HEK293T (cell line): ENCODE data around the gene CAPN15.

Experiments used
- CTCF ChIA-PET: fragments of 350-600 bp; formaldehyde crosslinking; extraction: SDS; loops from one replicate; lab custom pipeline; 2021; ENCODE audit warnings: antibody characterized with exemption, inconsistent platforms; lab: Yijun Ruan, JAX
- POLR2A ChIA-PET: fragments of 350-600 bp; formaldehyde crosslinking; extraction: SDS; loops from one replicate; lab custom pipeline; 2020; ENCODE audit warnings: antibody characterized with exemption, inconsistent platforms; lab: Yijun Ruan, JAX
- DNase-seq: peaks from one replicate; pipeline ENCODE4 v3.0.0; 2012; ENCODE audit warnings: mixed read lengths; ENCODE audit errors: extremely low spot score
- ARNT ChIP-seq: fragments of 450-650 bp; IDR thresholded peaks from 2 replicates; pipeline ENCODE4 v1.6.1; 2017; ENCODE audit warnings: mild to moderate bottlenecking
- BHLHE40 ChIP-seq: fragments of 450-650 bp; IDR thresholded peaks from 2 replicates; pipeline ENCODE4 v1.6.1; 2016; ENCODE audit warnings: mild to moderate bottlenecking, moderate library complexity, borderline replicate concordance
- CTBP1 ChIP-seq: fragments of 450-650 bp; IDR thresholded peaks from 2 replicates; pipeline ENCODE4 v1.6.1; 2016; ENCODE audit warnings: borderline replicate concordance
- ELF4 ChIP-seq: fragments of 450-650 bp; IDR thresholded peaks from 2 replicates; pipeline ENCODE4 v1.6.1; 2017; ENCODE audit warnings: antibody characterized with exemption
- FOXA1 ChIP-seq: fragments of 450-650 bp; IDR thresholded peaks from 2 replicates; pipeline ENCODE4 v1.6.1; 2016; ENCODE audit warnings: mild to moderate bottlenecking
- FOXK2 ChIP-seq: fragments of 450-650 bp; IDR thresholded peaks from 2 replicates; pipeline ENCODE4 v1.6.1; 2016; ENCODE audit warnings: mild to moderate bottlenecking
- FOXM1 ChIP-seq: fragments of 450-650 bp; IDR thresholded peaks from 2 replicates; pipeline ENCODE4 v1.6.1; 2017; ENCODE audit warnings: mild to moderate bottlenecking, borderline replicate concordance
- HDGF ChIP-seq: fragments of 450-650 bp; IDR thresholded peaks from 2 replicates; pipeline ENCODE4 v1.6.1; 2017; ENCODE audit warnings: antibody characterized with exemption, borderline replicate concordance
- L3MBTL2 ChIP-seq: fragments of 450-650 bp; conservative IDR thresholded peaks from 2 replicates; pipeline ENCODE4 v1.6.1; 2016; ENCODE audit warnings: mild to moderate bottlenecking
- LEF1 ChIP-seq: fragments of 450-650 bp; IDR thresholded peaks from 2 replicates; pipeline ENCODE4 v1.6.1; 2017; ENCODE audit warnings: mild to moderate bottlenecking, borderline replicate concordance
- NFRKB ChIP-seq: fragments of 450-650 bp; IDR thresholded peaks from 2 replicates; pipeline ENCODE4 v1.6.1; 2016; ENCODE audit warnings: mild to moderate bottlenecking, moderate library complexity
- PKNOX1 ChIP-seq: fragments of 450-650 bp; IDR thresholded peaks from 2 replicates; pipeline ENCODE4 v1.6.1; 2016
- SP1 ChIP-seq: fragments of 450-650 bp; IDR thresholded peaks from 2 replicates; pipeline ENCODE4 v1.6.1; 2017
- SUZ12 ChIP-seq: fragments of 450-650 bp; IDR thresholded peaks from 2 replicates; pipeline ENCODE4 v1.6.1; 2016; ENCODE audit warnings: mild to moderate bottlenecking
- TARDBP ChIP-seq: fragments of 450-650 bp; IDR thresholded peaks from 2 replicates; pipeline ENCODE4 v1.6.1; 2016
- ZNF384 ChIP-seq: fragments of 450-650 bp; IDR thresholded peaks from 2 replicates; pipeline ENCODE4 v1.6.1; 2016

Gene CAPN15

GRCh38 chr16:549544-550263, 22.2 kb downstream of the CAPN15 start:
- ChIA-PET POLR2A (no interaction called here), CTCF (no interaction called here)
- TF ChIP-seq ZNF384: no peak
- no peak for TF ChIP-seq ARNT
- no peak for TF ChIP-seq LEF1
- TF ChIP-seq PKNOX1: no peak
- no peak for TF ChIP-seq FOXM1
- no peak for TF ChIP-seq HDGF
- no peak for TF ChIP-seq NFRKB
- no peak for TF ChIP-seq L3MBTL2
- no peak for TF ChIP-seq TARDBP
- no peak for TF ChIP-seq FOXK2
- TF ChIP-seq BHLHE40: no peak
- TF ChIP-seq SUZ12: no peak
- TF ChIP-seq SP1: no peak
- TF ChIP-seq CTBP1: no peak
- TF ChIP-seq ELF4: no peak
- no peak for TF ChIP-seq FOXA1
- DNase-seq: no peak

GRCh38 chr16:551210-551609, 23.7 kb downstream of the CAPN15 start:
- ChIA-PET POLR2A (no interaction called here), CTCF (no interaction called here)
- no peak for TF ChIP-seq NFRKB
- TF ChIP-seq ZNF384: no peak
- no peak for TF ChIP-seq SUZ12
- no peak for TF ChIP-seq ARNT
- no peak for TF ChIP-seq CTBP1
- no peak for TF ChIP-seq FOXA1
- TF ChIP-seq HDGF: no peak
- no peak for TF ChIP-seq ELF4
- TF ChIP-seq BHLHE40: no peak
- TF ChIP-seq FOXM1: no peak
- no peak for TF ChIP-seq PKNOX1
- no peak for TF ChIP-seq FOXK2
- no peak for TF ChIP-seq SP1
- no peak for TF ChIP-seq TARDBP
- TF ChIP-seq L3MBTL2: no peak
- no peak for DNase-seq

- POLR2A ChIA-PET: no interaction called here
- CTCF ChIA-PET: no interaction called here
- no peak for TF ChIP-seq L3MBTL2
- no peak for TF ChIP-seq ZNF384
- no peak for TF ChIP-seq BHLHE40
- no peak for TF ChIP-seq LEF1
- no peak for TF ChIP-seq HDGF
- no peak for TF ChIP-seq CTBP1
- no peak for TF ChIP-seq FOXK2
- TF ChIP-seq SP1: no peak
- no peak for TF ChIP-seq PKNOX1
- no peak for TF ChIP-seq ELF4
- TF ChIP-seq FOXM1: no peak
- TF ChIP-seq ARNT: no peak
- TF ChIP-seq NFRKB: no peak
- no peak for DNase-seq
These were observed 24.7 kb downstream of the CAPN15 start for GRCh38 chr16:552171-552570.

GRCh38 chr16:553601-554296, 26.2 kb downstream of the CAPN15 start:
- TF ChIP-seq L3MBTL2: no peak
- no peak for TF ChIP-seq ELF4
- TF ChIP-seq LEF1: no peak
- no peak for TF ChIP-seq ZNF384
- no peak for TF ChIP-seq NFRKB
- no peak for TF ChIP-seq HDGF
- TF ChIP-seq ARNT: no peak
- TF ChIP-seq FOXK2: no peak
- no peak for TF ChIP-seq TARDBP
- no peak for TF ChIP-seq SP1
- no peak for TF ChIP-seq SUZ12
- CTCF ChIA-PET: no interaction called here
- POLR2A ChIA-PET: interaction anchor here (1.0 kb wide), 1 partner anchor 27 kb away, joined by 3 read pairs; no protein-coding TSS in a partner anchor
- no peak for DNase-seq

- ChIA-PET CTCF (no interaction called here), POLR2A (interaction anchor here (1.0 kb wide), 1 partner anchor 28 kb away, joined by 3 read pairs; no protein-coding TSS in a partner anchor)
- no peak for DNase-seq
- TF ChIP-seq ARNT (no peak), SP1 (no peak)
These were observed 26.7 kb downstream of the CAPN15 start for GRCh38 chr16:554297-554621.

- POLR2A ChIA-PET: interaction anchor here (1.0 kb wide), 1 partner anchor 28 kb away, joined by 3 read pairs; no protein-coding TSS in a partner anchor
These were observed 27.3 kb downstream of the CAPN15 start for GRCh38 chr16:554640-555365.

More at GRCh38 chr16:554640-555365, 27.3 kb downstream of the CAPN15 start:
- DNase-seq: no peak
- no peak for TF ChIP-seq HDGF
- TF ChIP-seq FOXK2: no peak
- TF ChIP-seq NFRKB: no peak
- no peak for TF ChIP-seq L3MBTL2
- no peak for TF ChIP-seq FOXM1
- no peak for TF ChIP-seq CTBP1
- TF ChIP-seq ZNF384: no peak
- TF ChIP-seq TARDBP: no peak
- CTCF ChIA-PET: no interaction called here
